ACHN (cell line): Measurements from ENCODE around the gene CDC42BPB.

ENCODE experiments used
- DNase-seq: peaks from one replicate; pipeline ENCODE4 v3.0.0-alpha.2; 2015
- in situ Hi-C: cut with HindIII; loops from 2 replicates; pipeline ENCODE4 v1.10.0; 2017; ENCODE audit warnings: low sequenced_read_pairs, low pct_ligation_motif_present, low pct_unique_long_range_greater_than_20kb

CDC42BPB gene

DNA sequence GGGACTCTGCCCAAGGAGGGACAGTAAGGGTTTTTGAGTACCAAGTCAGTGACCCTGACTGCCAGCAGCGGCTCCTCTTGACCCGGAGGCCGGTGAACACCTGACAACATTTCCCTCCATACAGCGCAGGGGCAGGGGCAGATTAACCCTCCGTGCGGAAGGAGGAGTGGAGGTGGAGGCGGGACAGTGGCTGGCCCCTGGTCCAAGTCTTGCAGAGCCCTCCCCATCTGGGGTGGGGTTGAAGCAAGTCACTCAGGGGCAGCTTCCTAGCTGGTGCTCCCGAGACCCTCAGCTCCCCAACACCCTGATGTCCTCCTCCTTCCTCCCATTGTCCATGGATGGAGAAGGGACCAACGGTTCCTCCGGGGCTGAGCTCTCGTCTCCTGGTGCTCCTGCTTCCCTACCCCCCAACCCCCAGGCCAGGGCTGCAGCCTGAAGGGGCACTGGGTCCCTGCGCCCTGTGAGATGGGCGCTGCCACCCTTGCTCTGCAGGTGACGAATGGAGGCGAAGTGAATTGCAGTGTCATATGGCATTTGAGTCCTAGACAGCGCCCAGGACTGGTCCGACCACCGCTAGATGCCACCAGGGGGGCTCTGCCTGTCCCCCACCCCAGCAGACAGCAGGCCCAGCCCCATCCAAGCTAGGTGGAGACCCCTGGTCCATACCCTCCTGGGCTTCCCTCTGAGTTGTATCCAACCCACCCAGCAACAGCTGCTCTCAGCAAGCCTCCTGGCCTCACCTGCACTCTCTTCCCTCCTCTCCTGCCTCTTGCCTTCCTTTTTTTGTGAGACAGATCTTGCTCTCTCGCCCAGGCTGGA lies 141.8 kb downstream of the CDC42BPB start:
- no peak for DNase-seq
- in situ Hi-C loops, result no loop called here

DNA sequence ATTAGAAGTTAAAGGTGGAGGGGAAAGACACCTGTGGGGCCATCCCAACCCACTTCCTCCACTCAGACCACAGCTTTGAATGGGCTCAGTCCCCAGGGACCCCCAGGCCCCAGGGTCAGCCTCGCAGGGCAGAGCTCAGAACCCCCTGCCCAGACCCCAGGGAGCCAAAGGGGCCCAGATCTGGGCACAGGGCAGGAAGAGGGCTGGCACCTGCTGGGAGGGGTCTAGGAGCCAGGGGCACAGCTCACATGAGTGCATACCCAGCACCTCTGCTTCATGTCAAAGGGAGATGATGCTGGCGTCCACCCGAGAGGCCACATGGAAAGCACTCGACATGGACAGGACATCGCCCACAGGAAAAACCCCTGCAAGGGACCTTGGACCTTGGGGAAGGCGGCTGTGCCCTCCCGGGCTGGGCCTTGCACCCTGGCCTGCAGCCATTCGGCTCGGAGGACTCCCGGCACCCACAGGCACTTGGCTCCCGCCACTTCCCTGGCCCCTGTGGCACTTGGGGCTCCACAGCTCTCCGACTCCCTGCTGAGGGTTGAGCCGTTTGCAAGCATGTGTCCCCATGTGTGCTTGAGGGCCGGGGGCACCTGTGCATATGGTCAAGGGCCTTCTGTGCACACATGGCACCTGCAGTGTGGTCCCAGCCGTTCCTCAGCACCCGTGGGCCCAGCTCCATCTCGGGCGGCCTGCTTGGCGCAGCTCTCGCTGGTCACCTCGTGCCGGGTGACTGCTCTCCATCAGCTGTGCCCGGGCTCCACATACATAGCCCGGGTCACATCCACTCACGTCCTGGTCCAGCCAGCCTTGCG lies 142.7 kb downstream of the CDC42BPB start:
- DNase-seq, result no peak
- in situ Hi-C loops, result no loop called here

DNA sequence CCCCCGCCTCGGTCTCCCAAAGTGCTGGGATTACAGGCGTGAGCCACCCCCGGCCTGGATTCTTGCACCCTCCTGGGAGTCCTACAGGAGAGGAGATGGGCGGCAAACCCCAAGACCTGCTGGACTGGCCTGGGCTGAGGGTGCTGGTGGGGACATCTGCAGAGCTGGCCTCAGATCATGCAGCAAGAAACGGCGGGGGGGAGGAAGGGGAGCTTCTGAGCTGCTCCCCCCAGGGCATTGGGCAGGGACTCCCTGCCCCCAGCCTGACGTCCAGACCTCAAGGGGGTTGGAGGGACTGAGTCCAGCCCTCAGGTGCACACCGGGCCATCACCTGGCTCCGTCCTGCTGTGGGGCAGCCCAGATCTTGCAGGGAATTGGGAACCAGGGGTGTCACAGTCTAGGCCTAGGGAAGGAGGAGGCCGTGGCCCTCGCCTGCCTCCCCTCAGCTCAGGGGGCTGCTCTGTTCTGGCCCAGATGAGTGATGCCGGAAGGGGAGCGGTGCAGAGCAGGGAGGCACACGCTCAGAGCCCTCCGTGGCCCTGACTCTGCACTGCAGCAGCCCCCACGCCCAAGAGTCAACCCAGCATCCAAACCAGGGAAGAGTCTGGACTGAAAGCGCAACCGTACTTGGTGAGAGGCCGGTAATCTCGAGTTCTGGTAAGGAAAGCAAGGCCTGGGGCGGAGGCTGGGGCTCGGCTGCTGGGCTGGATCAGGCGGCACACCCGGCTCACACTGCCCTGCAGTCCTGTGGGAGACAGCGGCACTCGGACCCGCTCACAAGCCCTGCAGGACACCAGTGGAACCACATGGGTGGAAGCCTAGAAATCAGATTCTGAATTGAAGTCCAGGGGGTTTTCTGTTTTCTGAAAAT lies 143.8 kb downstream of the CDC42BPB start:
- no peak for DNase-seq
- in situ Hi-C loops, result no loop called here

DNA sequence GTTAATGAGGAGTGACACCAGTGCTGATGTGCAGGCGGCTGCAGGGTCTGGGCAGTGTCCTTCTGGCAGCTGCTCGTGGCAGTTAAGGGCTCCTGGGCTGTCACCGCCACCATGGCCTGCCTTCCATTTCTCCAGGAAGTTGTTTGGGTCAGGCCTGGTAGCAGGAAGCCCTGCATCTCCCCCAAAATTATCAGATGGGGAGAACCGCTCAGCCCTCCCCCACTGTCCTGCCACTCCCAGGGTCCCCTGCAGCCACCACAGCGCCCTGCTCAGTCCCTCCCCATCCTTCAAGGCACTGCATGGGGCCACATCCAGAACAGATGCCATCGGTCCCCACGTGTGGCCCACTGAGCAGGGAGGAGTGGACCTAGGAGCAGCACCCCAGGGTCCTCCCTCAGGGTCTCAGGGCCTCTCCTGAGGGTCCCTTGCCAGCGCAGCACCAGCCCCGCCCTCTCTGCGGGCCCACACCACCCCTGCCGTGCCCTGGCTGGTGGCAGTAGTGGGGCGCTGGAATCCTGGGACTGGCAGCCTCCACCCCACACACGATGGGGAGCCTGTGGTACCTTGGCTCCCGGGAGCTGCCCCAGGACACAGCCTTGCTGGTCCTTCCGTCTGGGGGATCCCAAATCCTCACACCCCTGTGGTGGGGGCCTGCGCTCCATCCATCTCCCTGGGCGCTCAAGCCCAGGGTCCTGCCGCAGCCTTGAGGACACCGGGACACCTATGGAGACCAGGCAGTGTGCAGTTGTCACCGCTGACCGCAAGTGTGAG lies 145.2 kb downstream of the CDC42BPB start:
- in situ Hi-C loops, result no loop called here
- no peak for DNase-seq

DNA sequence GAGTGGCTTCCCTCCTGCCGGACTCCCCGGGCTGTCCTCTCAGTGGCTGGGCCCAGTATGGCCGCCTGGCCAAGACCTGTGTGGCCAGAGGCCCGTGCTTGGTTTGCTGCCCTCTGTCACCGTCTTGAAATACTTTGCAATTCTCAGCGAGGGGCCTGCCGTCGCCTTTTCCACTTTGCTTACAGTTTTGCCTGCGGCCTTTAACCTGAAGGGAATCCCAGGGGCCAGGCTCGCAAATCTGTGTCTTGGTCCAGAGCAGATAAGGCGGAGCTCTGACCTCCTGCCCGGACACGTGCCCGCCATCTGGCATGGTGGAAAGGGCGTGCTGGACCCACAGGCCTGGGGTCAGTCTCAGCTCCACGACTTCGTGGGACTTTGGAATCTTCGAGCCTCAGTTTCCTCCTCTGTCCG lies 145.8 kb downstream of the CDC42BPB start:
- no peak for DNase-seq
- in situ Hi-C loops, result no loop called here

DNA sequence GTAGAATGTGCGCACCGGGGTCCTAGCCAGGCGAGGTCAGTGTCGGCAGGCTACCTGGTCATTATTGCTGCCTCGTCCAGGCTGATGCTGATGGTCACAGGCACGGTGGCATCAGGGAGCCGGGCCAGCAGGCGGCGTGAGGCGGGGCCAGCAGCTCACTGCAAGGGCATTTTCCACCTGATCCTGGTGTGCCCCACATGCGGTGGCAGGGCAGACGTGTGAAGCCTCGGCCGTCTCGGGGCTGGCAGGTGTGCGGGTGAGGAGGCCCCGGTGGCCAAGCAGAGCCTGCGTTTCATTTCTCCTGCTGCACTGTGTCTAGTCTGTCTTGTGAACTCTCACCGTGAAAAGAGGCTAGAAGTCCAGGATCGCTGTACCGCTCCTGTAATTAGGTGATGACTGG lies 146.9 kb downstream of the CDC42BPB start:
- in situ Hi-C loops, result no loop called here
- no peak for DNase-seq

DNA sequence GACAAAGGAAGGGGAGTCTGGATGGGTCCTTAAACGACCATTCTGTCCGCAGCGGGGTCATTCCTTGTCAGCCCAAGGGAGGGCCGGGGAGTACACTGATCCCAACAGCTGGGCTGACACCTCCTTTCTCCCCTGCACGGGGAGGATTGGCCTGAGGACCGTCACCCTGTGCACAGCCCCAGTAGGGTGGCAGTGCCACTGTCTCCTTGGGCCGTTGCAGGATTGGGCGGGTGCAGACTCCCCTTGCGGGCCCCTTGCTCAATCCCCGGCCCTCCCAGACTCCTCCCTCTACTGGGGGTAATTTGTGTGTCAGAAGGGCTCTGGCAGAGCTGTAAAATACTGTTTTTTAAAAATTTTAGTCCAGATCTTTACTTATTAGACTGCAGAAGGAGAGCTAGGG lies 147.4 kb downstream of the CDC42BPB start:
- no peak for DNase-seq
- in situ Hi-C loops, result no loop called here

DNA sequence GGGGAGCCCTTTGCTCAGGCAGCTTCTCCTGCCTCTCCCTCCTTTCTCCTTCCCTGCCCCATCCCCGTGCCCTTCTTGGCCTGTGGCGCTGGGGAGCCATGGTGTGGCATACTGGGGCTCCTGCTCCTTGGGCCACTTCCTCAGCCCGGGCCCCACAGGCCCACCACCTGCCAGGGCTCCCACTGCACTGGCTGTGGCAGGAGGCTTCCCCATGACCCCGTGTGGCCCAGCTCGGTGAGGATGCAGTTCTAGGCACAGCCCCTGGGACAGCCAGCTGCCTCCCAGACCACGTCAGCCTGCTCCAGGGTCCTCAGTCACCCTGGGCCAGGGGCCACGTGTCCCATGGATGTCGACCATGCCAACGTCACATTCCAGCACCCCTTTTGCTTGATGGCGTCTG lies 147.9 kb downstream of the CDC42BPB start:
- in situ Hi-C loops, result no loop called here
- DNase-seq, result no peak

DNA sequence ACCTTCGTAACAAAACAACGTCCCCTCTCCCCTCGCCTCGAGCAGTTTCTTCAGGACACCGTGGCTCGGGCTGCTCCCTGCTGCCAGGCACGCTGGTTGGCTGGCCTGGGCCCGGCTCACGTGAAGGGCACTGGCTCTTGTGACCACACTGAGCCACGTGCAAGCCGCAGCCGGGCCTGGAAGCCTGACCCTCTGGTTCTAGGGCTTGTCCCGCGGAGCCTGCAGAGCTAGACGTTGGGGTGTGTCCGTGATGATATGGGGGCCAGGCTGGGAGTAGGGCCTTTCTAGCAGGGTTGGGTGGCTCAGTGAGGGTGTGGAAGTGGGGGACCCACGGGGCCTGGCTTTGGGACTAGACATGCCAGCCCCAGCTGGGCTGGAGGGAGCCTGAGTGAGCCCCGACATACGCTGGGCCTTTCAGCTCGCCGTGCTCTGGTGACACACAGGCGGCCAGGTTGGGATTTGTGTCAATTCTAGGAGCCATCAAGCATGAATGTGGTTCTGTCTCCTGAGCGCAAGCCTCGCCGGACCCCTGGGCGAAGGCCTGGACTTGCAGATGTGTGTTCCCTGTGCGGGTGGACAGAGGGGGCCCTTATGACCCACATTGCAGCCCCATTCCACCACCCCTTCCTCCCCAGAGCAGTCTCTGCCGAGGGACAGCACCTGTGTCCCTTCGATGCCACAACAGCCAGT lies 148.4 kb downstream of the CDC42BPB start:
- DNase-seq, result no peak
- in situ Hi-C loops, result no loop called here

DNA sequence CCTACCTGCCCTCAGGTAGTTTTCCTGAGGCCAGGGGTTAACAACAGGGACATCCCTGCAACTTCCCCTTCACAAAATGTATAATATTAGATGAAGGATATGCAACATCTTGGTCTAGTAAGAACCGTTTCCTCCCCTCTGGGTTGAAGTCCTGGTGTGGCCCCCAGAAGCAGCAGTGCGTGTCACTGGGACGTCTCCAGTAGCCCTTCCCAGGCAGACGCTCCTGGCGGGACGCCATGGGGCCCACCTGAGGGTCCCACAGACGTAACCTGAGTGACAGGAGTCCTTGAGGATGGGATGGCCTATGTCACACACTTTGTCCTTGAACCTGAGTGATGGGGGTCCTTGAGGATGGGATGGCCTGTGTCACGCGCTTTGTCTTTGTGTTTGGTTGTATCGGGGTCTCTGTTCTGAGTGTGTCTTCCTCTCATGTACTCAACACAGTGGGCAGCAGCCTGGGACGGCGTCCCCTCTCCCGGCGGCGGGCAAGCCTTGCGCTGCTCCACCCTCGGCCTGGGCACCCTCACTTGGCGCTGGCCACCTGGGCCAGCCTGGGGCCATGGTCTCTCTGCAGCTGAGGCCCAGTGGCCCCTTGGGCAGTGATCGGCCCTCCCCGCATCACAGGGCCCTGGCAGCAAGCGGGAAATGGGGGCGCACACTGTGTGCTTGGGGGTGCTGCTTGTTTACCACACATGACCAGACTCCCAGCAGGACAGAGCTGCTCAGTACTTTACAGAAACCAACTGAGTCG lies 149.2 kb downstream of the CDC42BPB start:
- in situ Hi-C loops, result no loop called here
- no peak for DNase-seq

DNA sequence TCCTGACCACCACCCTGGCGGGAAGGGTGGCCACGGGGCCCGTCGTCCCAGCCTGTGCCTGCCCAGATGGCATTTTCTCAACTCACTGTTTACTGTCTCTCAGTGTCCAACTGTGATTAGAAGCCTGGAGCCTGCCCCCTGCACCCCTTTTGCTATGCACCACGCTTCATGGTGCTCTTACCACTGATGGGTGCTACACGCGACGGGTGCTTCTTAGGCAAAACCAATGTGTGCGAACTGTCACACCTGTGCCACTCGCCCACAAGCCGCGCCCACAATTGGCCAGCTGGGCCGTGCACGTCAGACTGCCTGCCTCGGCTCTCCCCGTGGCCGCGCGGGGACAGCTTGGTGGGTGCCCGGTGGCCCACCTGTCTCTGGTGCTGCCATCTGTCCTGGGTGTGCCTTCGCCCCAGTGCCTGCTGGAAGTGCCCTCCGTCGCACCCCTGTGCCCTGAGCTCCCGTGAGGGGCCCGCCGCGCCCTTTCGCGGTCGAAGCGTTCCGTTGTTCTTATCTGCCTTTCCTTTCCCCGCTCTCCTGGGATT lies 150.0 kb downstream of the CDC42BPB start:
- no peak for DNase-seq
- in situ Hi-C loops, result no loop called here

DNA sequence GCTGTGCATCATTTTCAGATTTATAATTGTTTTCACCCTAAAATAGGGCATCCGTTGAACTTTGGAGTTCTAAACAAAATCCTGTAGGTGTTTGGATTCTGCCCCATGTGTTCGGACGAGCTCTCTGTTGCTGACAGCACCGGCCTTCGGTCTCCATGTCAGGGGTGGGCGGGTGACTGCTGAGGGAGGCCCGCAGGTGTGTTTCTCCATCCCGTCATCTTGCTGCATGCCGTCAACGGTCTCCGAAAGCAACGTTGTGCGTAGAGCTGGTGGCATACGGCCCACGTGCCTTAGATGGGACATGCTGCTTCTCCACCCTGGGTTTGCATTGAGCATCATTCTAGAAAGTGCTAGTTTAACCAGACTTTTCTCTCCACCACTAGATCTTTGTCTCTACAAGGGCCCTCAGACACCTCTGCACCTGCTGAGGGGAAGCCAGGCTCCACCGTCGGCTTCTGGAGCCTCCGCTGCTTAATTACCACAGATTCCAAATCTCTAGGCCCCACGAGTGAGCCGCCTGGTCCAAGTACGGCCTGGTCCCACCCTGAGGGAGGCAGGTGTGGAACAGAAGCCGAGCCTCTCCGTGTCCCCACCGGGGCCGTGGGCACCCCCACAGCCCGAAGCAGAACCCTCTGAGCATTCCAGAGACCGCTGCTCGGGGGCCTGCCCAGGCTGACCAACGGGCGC lies 150.6 kb downstream of the CDC42BPB start:
- no peak for DNase-seq
- in situ Hi-C loops, result no loop called here

DNA sequence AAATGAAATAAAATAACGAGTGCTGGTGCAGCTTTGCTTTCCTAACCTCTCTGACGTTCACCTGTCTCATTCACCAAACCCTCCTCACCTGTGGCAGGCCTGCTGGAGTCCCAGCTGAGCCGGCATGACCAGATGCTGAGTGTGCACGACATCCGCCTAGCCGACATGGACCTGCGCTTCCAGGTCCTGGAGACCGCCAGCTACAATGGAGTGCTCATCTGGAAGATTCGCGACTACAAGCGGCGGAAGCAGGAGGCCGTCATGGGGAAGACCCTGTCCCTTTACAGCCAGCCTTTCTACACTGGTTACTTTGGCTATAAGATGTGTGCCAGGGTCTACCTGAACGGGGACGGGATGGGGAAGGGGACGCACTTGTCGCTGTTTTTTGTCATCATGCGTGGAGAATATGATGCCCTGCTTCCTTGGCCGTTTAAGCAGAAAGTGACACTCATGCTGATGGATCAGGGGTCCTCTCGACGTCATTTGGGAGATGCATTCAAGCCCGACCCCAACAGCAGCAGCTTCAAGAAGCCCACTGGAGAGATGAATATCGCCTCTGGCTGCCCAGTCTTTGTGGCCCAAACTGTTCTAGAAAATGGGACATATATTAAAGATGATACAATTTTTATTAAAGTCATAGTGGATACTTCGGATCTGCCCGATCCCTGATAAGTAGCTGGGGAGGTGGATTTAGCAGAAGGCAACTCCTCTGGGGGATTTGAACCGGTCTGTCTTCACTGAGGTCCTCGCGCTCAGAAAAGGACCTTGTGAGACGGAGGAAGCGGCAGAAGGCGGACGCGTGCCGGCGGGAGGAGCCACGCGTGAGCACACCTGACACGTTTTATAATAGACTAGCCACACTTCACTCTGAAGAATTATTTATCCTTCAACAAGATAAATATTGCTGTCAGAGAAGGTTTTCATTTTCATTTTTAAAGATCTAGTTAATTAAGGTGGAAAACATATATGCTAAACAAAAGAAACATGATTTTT lies 151.9 kb downstream of the CDC42BPB start:
- in situ Hi-C loops, result no loop called here

DNA sequence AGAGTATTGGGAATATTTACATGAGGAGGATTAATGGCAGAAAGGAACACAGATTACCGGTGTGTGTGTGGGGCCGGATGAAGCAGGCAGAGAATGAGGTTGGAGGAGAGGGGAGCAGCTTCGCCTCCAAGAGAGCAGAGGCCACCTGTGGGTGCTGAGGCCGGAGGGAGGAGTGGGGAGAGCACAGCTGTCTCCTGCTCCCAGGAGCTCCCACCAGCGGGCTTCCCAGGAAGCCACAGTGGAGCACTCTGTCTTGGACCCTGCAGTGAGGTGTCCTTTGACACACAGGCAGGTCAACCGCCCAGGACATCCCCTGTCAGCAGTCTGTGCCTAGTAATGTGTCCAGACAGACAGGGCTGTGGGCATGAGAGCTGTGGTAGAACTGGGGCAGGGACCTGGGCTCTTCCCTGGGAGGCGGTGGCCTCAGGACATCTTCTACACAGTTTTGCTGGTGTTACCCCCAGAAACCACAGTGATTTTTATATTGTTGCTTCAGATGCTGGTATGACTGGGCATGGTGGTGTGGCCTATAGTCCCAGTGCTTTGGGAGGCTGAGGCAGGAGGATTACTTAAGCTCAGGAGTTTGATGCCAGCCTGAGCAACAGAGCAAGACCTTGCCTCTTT lies 153.3 kb downstream of the CDC42BPB start:
- in situ Hi-C loops, result no loop called here
- DNase-seq, result no peak

More for the DNA sequence above, 151.9 kb downstream of the CDC42BPB start:
- no peak for DNase-seq
